ENCODE measurements around the gene NCK1. TPM values are rescaled to one million over a fixed set of nuclear protein-coding genes. Genes with fewer than 3 reads are reported as not detected.
A peak's percentile ranks its signal among the peaks of the same experiment; 100 is the strongest.

The NCK1 gene
- total and polyA plus RNA-seq, 10 of the 15 experiments (the other 5 are each of a cell fraction or from before 2014, with no cell fraction given): 15.6 to 33.4 (median 25.0) TPM

GRCh38 chr3:136919799-136920580 lies 58.0 kb downstream of the NCK1 start:
- ChIA-PET SMC1A (ENCODE audit: uncharacterized antibody, unreplicated experiment) (interaction anchor here (0.8 to 2.6 kb wide), 5 partner anchors 10 to 171 kb away, joined by 3 to 12 read pairs (median 4); partner anchors contain the start of gene NCK1), RAD21 (ENCODE audit: unreplicated experiment) (interaction anchor here (0.9 to 2.1 kb wide), 5 partner anchors 13 to 168 kb away, joined by 3 to 13 read pairs (median 4); partner anchors contain the start of genes NCK1 and STAG1), POLR2A (interaction anchor here (0.5 to 1.3 kb wide), 4 partner anchors 10 to 59 kb away, joined by 3 to 5 read pairs (median 4); partner anchors contain the start of gene NCK1), CTCF (interaction anchor here (0.7 to 1.3 kb wide), 6 partner anchors 19 to 392 kb away, joined by 3 to 7 read pairs (median 4); no protein-coding TSS in a partner anchor)
- Histone ChIP-seq H4K20me1 (ENCODE audit: control insufficient read depth, insufficient read depth) (no peaks in the 10 kb centered on the region), H3K9ac (ENCODE audit: control insufficient read depth, insufficient read depth, low read length) (no peak overlapping the region), H3K4me2 (ENCODE audit: control insufficient read depth, insufficient read depth) (no peak overlapping the region), H3K27ac (ENCODE audit: control insufficient read depth, insufficient read depth) (peak overlapping the region; percentile 41), H3K4me1 (ENCODE audit: control insufficient read depth, insufficient read depth, low read length) (peaks cover 2% of the 10 kb centered on the region; the same call in 1 of the 2 replicates), H2AFZ (ENCODE audit: control insufficient read depth, low read depth, low read length) (no peak overlapping the region), H3K79me2 (ENCODE audit: control insufficient read depth, insufficient read depth, low read length) (peaks cover 42% of the 10 kb centered on the region), H3K36me3 (ENCODE audit: control insufficient read depth in 2 of 2, insufficient read depth in 2 of 2, low read length in 1 of 2) (peaks cover 0 to 1% of the 10 kb centered on the region in 2 experiments; a peak in 1 of 4 replicates), H3K9me3 (replicated peaks; ENCODE audit: control insufficient read depth, insufficient read depth, low read length) (peaks cover 3% of the 10 kb centered on the region), H3K27me3 (replicated peaks in 1 of 2; ENCODE audit: control insufficient read depth in 2 of 2, insufficient read depth in 2 of 2, low read length in 1 of 2) (no peaks in the 10 kb centered on the region), H3K4me3 (no peak overlapping the region)
- intact Hi-C loops (cut with micrococcal nuclease; ENCODE audit: unreplicated experiment): loop anchor here (10.0 kb wide), 1 partner anchor 725 kb away; the partner anchor contains the start of gene MSL2
- BruUV-seq (replicated peaks): no TSS peak
- ATAC-seq: peak; percentile 95
- in situ Hi-C loops (cut with MboI): no loop called here
- no peak for FAIRE-seq
- WGBS (ENCODE audit: insufficient coverage, insufficient replicate concordance, low lambda C conversion rate, missing lambda C conversion rate): 100% methylated on average over 1 of the region's 1 CpG
- DNase-seq (ENCODE audit: low read depth, low spot score): no peak
- TF ChIP-seq NR2C2 (IDR thresholded peaks at IDR 0.05; ENCODE audit: borderline replicate concordance, control insufficient read depth, insufficient read length, low read depth) (no peak), GATAD2B (conservative IDR thresholded peaks at IDR 0.05; ENCODE audit: low read depth) (no peak), MEF2B (IDR thresholded peaks at IDR 0.05; ENCODE audit: partially characterized antibody, poor library complexity, severe bottlenecking) (peak; percentile 58), MTA2 (IDR thresholded peaks at IDR 0.05; ENCODE audit: low read depth) (peak; percentile 88), ZNF24 (IDR thresholded peaks at IDR 0.05) (peak; percentile 66), SMAD1 (IDR thresholded peaks at IDR 0.05; ENCODE audit: low read depth, partially characterized antibody) (no peak)
- TF ChIP-seq, protein P1, sequence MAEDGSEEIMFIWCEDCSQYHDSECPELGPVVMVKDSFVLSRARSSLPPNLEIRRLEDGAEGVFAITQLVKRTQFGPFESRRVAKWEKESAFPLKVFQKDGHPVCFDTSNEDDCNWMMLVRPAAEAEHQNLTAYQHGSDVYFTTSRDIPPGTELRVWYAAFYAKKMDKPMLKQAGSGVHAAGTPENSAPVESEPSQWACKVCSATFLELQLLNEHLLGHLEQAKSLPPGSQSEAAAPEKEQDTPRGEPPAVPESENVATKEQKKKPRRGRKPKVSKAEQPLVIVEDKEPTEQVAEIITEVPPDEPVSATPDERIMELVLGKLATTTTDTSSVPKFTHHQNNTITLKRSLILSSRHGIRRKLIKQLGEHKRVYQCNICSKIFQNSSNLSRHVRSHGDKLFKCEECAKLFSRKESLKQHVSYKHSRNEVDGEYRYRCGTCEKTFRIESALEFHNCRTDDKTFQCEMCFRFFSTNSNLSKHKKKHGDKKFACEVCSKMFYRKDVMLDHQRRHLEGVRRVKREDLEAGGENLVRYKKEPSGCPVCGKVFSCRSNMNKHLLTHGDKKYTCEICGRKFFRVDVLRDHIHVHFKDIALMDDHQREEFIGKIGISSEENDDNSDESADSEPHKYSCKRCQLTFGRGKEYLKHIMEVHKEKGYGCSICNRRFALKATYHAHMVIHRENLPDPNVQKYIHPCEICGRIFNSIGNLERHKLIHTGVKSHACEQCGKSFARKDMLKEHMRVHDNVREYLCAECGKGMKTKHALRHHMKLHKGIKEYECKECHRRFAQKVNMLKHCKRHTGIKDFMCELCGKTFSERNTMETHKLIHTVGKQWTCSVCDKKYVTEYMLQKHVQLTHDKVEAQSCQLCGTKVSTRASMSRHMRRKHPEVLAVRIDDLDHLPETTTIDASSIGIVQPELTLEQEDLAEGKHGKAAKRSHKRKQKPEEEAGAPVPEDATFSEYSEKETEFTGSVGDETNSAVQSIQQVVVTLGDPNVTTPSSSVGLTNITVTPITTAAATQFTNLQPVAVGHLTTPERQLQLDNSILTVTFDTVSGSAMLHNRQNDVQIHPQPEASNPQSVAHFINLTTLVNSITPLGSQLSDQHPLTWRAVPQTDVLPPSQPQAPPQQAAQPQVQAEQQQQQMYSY (CRISPR knock-in tag; IDR thresholded peaks at IDR 0.05): no peak
- TF ChIP-seq, protein P2, sequence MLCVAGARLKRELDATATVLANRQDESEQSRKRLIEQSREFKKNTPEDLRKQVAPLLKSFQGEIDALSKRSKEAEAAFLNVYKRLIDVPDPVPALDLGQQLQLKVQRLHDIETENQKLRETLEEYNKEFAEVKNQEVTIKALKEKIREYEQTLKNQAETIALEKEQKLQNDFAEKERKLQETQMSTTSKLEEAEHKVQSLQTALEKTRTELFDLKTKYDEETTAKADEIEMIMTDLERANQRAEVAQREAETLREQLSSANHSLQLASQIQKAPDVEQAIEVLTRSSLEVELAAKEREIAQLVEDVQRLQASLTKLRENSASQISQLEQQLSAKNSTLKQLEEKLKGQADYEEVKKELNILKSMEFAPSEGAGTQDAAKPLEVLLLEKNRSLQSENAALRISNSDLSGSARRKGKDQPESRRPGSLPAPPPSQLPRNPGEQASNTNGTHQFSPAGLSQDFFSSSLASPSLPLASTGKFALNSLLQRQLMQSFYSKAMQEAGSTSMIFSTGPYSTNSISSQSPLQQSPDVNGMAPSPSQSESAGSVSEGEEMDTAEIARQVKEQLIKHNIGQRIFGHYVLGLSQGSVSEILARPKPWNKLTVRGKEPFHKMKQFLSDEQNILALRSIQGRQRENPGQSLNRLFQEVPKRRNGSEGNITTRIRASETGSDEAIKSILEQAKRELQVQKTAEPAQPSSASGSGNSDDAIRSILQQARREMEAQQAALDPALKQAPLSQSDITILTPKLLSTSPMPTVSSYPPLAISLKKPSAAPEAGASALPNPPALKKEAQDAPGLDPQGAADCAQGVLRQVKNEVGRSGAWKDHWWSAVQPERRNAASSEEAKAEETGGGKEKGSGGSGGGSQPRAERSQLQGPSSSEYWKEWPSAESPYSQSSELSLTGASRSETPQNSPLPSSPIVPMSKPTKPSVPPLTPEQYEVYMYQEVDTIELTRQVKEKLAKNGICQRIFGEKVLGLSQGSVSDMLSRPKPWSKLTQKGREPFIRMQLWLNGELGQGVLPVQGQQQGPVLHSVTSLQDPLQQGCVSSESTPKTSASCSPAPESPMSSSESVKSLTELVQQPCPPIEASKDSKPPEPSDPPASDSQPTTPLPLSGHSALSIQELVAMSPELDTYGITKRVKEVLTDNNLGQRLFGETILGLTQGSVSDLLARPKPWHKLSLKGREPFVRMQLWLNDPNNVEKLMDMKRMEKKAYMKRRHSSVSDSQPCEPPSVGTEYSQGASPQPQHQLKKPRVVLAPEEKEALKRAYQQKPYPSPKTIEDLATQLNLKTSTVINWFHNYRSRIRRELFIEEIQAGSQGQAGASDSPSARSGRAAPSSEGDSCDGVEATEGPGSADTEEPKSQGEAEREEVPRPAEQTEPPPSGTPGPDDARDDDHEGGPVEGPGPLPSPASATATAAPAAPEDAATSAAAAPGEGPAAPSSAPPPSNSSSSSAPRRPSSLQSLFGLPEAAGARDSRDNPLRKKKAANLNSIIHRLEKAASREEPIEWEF (IDR thresholded peaks at IDR 0.05; ENCODE audit: insufficient replicate concordance, low read depth, low read length): no peak
- TF ChIP-seq, protein P3, sequence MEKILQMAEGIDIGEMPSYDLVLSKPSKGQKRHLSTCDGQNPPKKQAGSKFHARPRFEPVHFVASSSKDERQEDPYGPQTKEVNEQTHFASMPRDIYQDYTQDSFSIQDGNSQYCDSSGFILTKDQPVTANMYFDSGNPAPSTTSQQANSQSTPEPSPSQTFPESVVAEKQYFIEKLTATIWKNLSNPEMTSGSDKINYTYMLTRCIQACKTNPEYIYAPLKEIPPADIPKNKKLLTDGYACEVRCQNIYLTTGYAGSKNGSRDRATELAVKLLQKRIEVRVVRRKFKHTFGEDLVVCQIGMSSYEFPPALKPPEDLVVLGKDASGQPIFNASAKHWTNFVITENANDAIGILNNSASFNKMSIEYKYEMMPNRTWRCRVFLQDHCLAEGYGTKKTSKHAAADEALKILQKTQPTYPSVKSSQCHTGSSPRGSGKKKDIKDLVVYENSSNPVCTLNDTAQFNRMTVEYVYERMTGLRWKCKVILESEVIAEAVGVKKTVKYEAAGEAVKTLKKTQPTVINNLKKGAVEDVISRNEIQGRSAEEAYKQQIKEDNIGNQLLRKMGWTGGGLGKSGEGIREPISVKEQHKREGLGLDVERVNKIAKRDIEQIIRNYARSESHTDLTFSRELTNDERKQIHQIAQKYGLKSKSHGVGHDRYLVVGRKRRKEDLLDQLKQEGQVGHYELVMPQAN (conservative IDR thresholded peaks at IDR 0.05): no peak

All from GM12878 (cell line).